Panc1 (cell line): Measurements from ENCODE around the gene WBP2NL. TPM values are rescaled to one million over a fixed set of nuclear protein-coding genes. Genes with fewer than 3 reads are reported as not detected.

Experiments
- ATAC-seq: fragments of 200-7000 bp; cut with Tn5 transposase; 2 replicates; pipeline ENCODE4 v1.9.1; 2020; ENCODE audit warnings: mild to moderate bottlenecking, moderate library complexity
- BruUV-seq: library from RNA; stranded (reverse); fragments of 400-500 nt; replicated peaks from 2 replicates; lab custom pipeline; 2021; lab: Mats Ljungman, UMichigan
- CTCF ChIA-PET: fragments of 300-600 bp; sonication (Branson Sonifier 250); formaldehyde crosslinking; loops from one replicate; lab custom pipeline; 2022; ENCODE audit warnings: antibody characterized with exemption; lab: Charles Lee
- POLR2A ChIA-PET: fragments of 300-600 bp; sonication (Branson Sonifier 250); formaldehyde crosslinking; loops from one replicate; lab custom pipeline; 2022; ENCODE audit warnings: antibody characterized with exemption; lab: Charles Lee
- DNase-seq: peaks from one replicate; pipeline ENCODE4 v3.0.0-alpha.2; 2010; ENCODE audit warnings: low read depth, low spot score
- H3K27ac ChIP-seq: 2 replicates; pipeline ENCODE4 v1.5.1; 2011; ENCODE audit warnings: mild to moderate bottlenecking, low read length, inconsistent platforms
- H3K27me3 ChIP-seq: fragments of 200-500 bp; sonication (Bioruptor generic); 2 replicates; pipeline ENCODE4 v1.6.0; 2014; ENCODE audit warnings: low read length, inconsistent platforms; ENCODE audit not compliant: control insufficient read depth, insufficient read depth
- H3K36me3 ChIP-seq: fragments of 200-500 bp; sonication (Bioruptor generic); 2 replicates; pipeline ENCODE4 v1.5.1; 2014; ENCODE audit warnings: inconsistent platforms, mild to moderate bottlenecking, low read length, moderate library complexity; ENCODE audit not compliant: control insufficient read depth, insufficient read depth
- H3K4me1 ChIP-seq: 2 replicates; pipeline ENCODE4 v1.5.1; 2011; ENCODE audit warnings: inconsistent platforms, mild to moderate bottlenecking, low read length, moderate library complexity; ENCODE audit not compliant: control insufficient read depth, insufficient read depth
- H3K4me3 ChIP-seq, 2 experiments: 2 replicates each; pipeline ENCODE4 v1.5.1; 2011 to 2012; ENCODE audit warnings: low read depth in 2 of 2, low read length in 2 of 2, mild to moderate bottlenecking in 2 of 2, inconsistent platforms in 1 of 2, moderate library complexity in 1 of 2
- H3K9me3 ChIP-seq: fragments of 200-500 bp; sonication (Bioruptor generic); 2 replicates; pipeline ENCODE4 v1.5.1; 2014; ENCODE audit warnings: low read depth, mild to moderate bottlenecking, inconsistent platforms, low read length, moderate library complexity; ENCODE audit not compliant: control insufficient read depth, insufficient read depth
- POLR2AphosphoS5 ChIP-seq: IDR thresholded peaks from 2 replicates; pipeline ENCODE4 v1.6.1; 2012; ENCODE audit warnings: mild to moderate bottlenecking, low read depth, low read length, moderate library complexity
- SIN3A ChIP-seq: IDR thresholded peaks from 2 replicates; pipeline ENCODE4 v1.6.1; 2012; ENCODE audit warnings: low read depth, mild to moderate bottlenecking, low read length, moderate library complexity, borderline replicate concordance; ENCODE audit not compliant: insufficient read depth
- TCF7L2 ChIP-seq: IDR thresholded peaks from 2 replicates; pipeline ENCODE4 v1.6.1; 2011; ENCODE audit warnings: mild to moderate bottlenecking, low read depth, low read length, inconsistent platforms
- in situ Hi-C: cut with HindIII; loops from 2 replicates; pipeline ENCODE4 v1.10.0; 2016; ENCODE audit warnings: low sequenced_read_pairs, low pct_unique_long_range_greater_than_20kb
- intact Hi-C: fragments of 100-400 bp; cut with micrococcal nuclease; formaldehyde crosslinking; loops from one replicate; pipeline ENCODE4 v1.10.0; 2022; ENCODE audit not compliant: unreplicated experiment
- total RNA-seq: library from RNA; stranded (reverse); gene quantifications from one replicate; pipeline ENCODE4 v1.2.1, GENCODE V29; 2021; ENCODE audit not compliant: unreplicated experiment
- TF ChIP-seq, protein P1 (sequence below), 2 experiments: IDR thresholded peaks; 2 replicates each; pipeline ENCODE4 v1.6.1; 2011 to 2012; ENCODE audit warnings: low read depth in 2 of 2, control low read depth in 1 of 2, low read length in 1 of 2, mild to moderate bottlenecking in 1 of 2, moderate library complexity in 1 of 2; ENCODE audit not compliant: insufficient read depth in 1 of 2
- TF ChIP-seq, protein P2 (sequence below): fragments of 450-650 bp; IDR thresholded peaks from 2 replicates; pipeline ENCODE4 v1.5.1; 2017; ENCODE audit warnings: mild to moderate bottlenecking

WBP2NL gene
- total RNA-seq, 1 experiment from 2014 or later, result 0.44 TPM

DNA sequence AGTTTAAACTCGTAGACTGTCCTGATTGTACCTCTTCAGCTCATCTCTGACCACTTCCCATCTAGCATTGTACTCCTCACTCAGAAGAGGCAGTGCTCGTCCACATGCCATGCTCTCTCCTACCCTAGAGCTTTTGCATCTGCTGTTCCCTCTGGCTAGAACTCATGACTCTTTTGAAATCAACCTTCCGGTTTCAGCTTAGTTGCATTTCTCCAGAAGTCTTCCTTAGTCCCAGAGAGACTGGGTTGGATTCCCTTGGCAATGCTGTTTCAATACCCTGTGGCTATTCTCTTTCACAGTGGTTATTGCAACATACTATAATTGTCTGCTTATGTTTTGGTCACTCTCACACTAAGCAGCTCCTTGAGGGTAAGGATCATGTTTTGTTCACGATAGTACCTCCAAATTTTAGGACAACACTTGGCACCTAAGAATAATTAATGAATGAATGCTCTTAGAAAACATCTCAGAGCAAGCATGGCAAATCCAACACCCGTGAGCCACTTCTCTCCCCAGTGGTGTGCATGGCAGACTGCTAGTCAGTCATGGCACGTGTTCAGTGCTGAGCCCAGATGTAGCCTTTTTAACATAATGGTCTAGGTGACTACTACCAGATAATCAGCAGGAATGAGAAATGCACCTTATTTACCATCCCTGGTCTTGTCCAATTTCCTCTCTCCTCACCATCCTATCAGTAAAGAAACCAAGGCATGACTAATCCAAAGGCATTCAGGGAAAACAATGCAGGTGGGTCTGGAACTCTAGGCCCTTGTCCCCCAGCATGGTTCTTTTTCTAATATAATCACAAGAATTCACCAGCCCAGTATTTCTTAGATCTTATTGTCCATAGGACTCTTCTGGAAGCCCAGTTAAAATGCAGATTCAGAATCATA, 14.8 kb upstream of the WBP2NL start:
- Histone ChIP-seq H3K4me1 (no peaks in the 10 kb centered on the region), H3K4me3 (no peak overlapping the region), H3K27ac (no peak overlapping the region), H3K36me3 (no peaks in the 10 kb centered on the region), H3K9me3 (no peaks in the 10 kb centered on the region), H3K27me3 (no peaks in the 10 kb centered on the region)
- POLR2A ChIA-PET, result interaction anchor here (0.7 kb wide), 1 partner anchor 10 kb away, joined by 3 read pairs; no protein-coding TSS in a partner anchor
- DNase-seq (no peak), ATAC-seq (no peak)
- intact Hi-C loops (no loop called here), in situ Hi-C loops (no loop called here)
- TF ChIP-seq, protein P1, sequence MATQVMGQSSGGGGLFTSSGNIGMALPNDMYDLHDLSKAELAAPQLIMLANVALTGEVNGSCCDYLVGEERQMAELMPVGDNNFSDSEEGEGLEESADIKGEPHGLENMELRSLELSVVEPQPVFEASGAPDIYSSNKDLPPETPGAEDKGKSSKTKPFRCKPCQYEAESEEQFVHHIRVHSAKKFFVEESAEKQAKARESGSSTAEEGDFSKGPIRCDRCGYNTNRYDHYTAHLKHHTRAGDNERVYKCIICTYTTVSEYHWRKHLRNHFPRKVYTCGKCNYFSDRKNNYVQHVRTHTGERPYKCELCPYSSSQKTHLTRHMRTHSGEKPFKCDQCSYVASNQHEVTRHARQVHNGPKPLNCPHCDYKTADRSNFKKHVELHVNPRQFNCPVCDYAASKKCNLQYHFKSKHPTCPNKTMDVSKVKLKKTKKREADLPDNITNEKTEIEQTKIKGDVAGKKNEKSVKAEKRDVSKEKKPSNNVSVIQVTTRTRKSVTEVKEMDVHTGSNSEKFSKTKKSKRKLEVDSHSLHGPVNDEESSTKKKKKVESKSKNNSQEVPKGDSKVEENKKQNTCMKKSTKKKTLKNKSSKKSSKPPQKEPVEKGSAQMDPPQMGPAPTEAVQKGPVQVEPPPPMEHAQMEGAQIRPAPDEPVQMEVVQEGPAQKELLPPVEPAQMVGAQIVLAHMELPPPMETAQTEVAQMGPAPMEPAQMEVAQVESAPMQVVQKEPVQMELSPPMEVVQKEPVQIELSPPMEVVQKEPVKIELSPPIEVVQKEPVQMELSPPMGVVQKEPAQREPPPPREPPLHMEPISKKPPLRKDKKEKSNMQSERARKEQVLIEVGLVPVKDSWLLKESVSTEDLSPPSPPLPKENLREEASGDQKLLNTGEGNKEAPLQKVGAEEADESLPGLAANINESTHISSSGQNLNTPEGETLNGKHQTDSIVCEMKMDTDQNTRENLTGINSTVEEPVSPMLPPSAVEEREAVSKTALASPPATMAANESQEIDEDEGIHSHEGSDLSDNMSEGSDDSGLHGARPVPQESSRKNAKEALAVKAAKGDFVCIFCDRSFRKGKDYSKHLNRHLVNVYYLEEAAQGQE (IDR thresholded peaks at IDR 0.05; ENCODE audit: insufficient read depth in 1 of 2, low read depth in 2 of 2, low read length in 1 of 2), result no peak
- BruUV-seq, result no TSS peak
- CTCF ChIA-PET, result no interaction called here

DNA sequence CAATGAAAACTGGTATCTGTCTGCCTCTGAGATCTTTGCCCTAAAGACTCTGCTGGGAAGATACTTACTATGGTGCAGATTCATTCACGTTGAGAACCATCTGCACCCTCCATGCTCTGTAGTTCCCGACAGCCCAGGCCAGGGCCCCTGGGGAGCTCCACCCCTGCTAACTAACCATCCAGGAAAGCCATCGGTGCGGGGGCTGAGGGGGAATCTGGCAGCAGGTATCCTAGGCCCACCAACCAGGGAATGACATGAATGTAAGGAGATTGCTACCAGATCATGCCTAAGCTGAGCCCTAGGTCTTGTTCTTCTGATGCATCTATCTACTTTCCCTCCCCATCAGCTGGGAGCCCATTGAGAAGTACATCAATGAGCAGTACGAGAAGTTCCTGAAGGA, 11.3 kb upstream of the WBP2NL start:
- no peak for ATAC-seq
- no peak for TF ChIP-seq POLR2AphosphoS5
- no peak for TF ChIP-seq TCF7L2
- TF ChIP-seq, protein P2, sequence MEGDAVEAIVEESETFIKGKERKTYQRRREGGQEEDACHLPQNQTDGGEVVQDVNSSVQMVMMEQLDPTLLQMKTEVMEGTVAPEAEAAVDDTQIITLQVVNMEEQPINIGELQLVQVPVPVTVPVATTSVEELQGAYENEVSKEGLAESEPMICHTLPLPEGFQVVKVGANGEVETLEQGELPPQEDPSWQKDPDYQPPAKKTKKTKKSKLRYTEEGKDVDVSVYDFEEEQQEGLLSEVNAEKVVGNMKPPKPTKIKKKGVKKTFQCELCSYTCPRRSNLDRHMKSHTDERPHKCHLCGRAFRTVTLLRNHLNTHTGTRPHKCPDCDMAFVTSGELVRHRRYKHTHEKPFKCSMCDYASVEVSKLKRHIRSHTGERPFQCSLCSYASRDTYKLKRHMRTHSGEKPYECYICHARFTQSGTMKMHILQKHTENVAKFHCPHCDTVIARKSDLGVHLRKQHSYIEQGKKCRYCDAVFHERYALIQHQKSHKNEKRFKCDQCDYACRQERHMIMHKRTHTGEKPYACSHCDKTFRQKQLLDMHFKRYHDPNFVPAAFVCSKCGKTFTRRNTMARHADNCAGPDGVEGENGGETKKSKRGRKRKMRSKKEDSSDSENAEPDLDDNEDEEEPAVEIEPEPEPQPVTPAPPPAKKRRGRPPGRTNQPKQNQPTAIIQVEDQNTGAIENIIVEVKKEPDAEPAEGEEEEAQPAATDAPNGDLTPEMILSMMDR, result no peak
- TF ChIP-seq, protein P1 (IDR thresholded peaks at IDR 0.05; ENCODE audit: insufficient read depth in 1 of 2, low read depth in 2 of 2, low read length in 1 of 2), result no peak
- no peak for TF ChIP-seq SIN3A
- Histone ChIP-seq H3K27me3 (no peaks in the 10 kb centered on the region), H3K4me3 (no peak overlapping the region), H3K9me3 (no peaks in the 10 kb centered on the region), H3K36me3 (no peaks in the 10 kb centered on the region), H3K4me1 (no peaks in the 10 kb centered on the region), H3K27ac (no peak overlapping the region)
- intact Hi-C loops (no loop called here), in situ Hi-C loops (no loop called here)
- no peak for DNase-seq
- no TSS peak for BruUV-seq
- ChIA-PET POLR2A (no interaction called here), CTCF (no interaction called here)
